PC-9 (cell line): ENCODE results near the gene PNPO. TPM values are rescaled to one million over a fixed set of nuclear protein-coding genes. Genes with fewer than 3 reads are reported as not detected.

Experiments
- BruUV-seq: library from RNA; stranded (reverse); fragments of 400-500 nt; replicated peaks from 2 replicates; lab custom pipeline; 2021; lab: Mats Ljungman, UMichigan
- CTCF ChIA-PET: fragments of 300-600 bp; sonication (Branson Sonifier 250); formaldehyde crosslinking; loops from one replicate; lab custom pipeline; 2022; ENCODE audit warnings: antibody characterized with exemption; lab: Charles Lee
- POLR2A ChIA-PET: fragments of 300-600 bp; sonication (Branson Sonifier 250); formaldehyde crosslinking; loops from one replicate; lab custom pipeline; 2022; ENCODE audit warnings: antibody characterized with exemption; ENCODE audit not compliant: unreplicated experiment; lab: Charles Lee
- DNase-seq, 2 experiments: peaks; one replicate each; pipeline versions ENCODE4 v3.0.0 to v3.0.0-alpha.2; 2015 to 2022; ENCODE audit warnings: mixed read lengths in 1 of 2
- H2AFZ ChIP-seq: fragments of 200-600 bp; sonication (generic); 2 replicates; pipeline ENCODE4 v1.8.1; 2017; ENCODE audit warnings: antibody characterized with exemption
- H3F3A ChIP-seq: fragments of 200-600 bp; sonication (generic); 2 replicates; pipeline ENCODE4 v1.8.1; 2017; ENCODE audit warnings: antibody characterized with exemption, mild to moderate bottlenecking, low read depth; ENCODE audit not compliant: insufficient read depth
- H3K27ac ChIP-seq: fragments of 200-600 bp; sonication (generic); 2 replicates; pipeline ENCODE4 v1.6.1; 2016; ENCODE audit warnings: mixed run types
- H3K27me3 ChIP-seq: fragments of 200-600 bp; sonication (generic); 2 replicates; pipeline ENCODE4 v1.6.1; 2016; ENCODE audit warnings: low read depth, mixed run types; ENCODE audit not compliant: insufficient read depth
- H3K36me3 ChIP-seq: fragments of 200-600 bp; sonication (generic); 2 replicates; pipeline ENCODE4 v1.6.1; 2016; ENCODE audit warnings: low read depth, mixed run types
- H3K4me1 ChIP-seq: fragments of 200-600 bp; sonication (generic); replicated peaks from 2 replicates; pipeline ENCODE4 v1.6.1; 2016; ENCODE audit warnings: mixed run types; ENCODE audit not compliant: insufficient read depth
- H3K4me2 ChIP-seq: fragments of 200-600 bp; sonication (generic); 2 replicates; pipeline ENCODE4 v1.6.1; 2017; ENCODE audit warnings: mixed run types
- H3K4me3 ChIP-seq: fragments of 200-600 bp; sonication (generic); 2 replicates; pipeline ENCODE4 v1.6.1; 2016; ENCODE audit warnings: mixed run types
- H3K79me2 ChIP-seq: fragments of 200-600 bp; sonication (generic); 2 replicates; pipeline ENCODE4 v1.6.1; 2017; ENCODE audit warnings: low read depth, mixed run types
- H3K9me2 ChIP-seq: fragments of 200-600 bp; sonication (generic); 2 replicates; pipeline ENCODE4 v1.8.1; 2017; ENCODE audit warnings: mild to moderate bottlenecking; ENCODE audit not compliant: insufficient read depth
- H3K9me3 ChIP-seq: fragments of 200-600 bp; sonication (generic); 2 replicates; pipeline ENCODE4 v1.8.1; 2016; ENCODE audit warnings: low read depth; ENCODE audit not compliant: insufficient read depth
- H4K20me1 ChIP-seq: fragments of 200-600 bp; sonication (generic); 2 replicates; pipeline ENCODE4 v1.8.1; 2017; ENCODE audit not compliant: insufficient read depth
- EZH2 ChIP-seq: fragments of 200-600 bp; sonication (generic); IDR thresholded peaks from 2 replicates; pipeline ENCODE4 v1.8.0; 2017; ENCODE audit warnings: antibody characterized with exemption, low read depth
- intact Hi-C: fragments of 100-400 bp; cut with micrococcal nuclease; formaldehyde crosslinking; loops from one replicate; pipeline ENCODE4 v1.10.0; 2022; ENCODE audit not compliant: unreplicated experiment
- total RNA-seq: library from RNA; stranded (reverse); gene quantifications from 2 replicates; pipeline ENCODE4 v1.2.3, GENCODE V29; 2021
- TF ChIP-seq, protein P1 (sequence below): fragments of 200-600 bp; sonication (generic); conservative IDR thresholded peaks from 2 replicates; pipeline ENCODE4 v1.6.1; 2017; ENCODE audit warnings: mixed run types, antibody characterized with exemption, mild to moderate bottlenecking, moderate library complexity

Gene PNPO
- total RNA-seq, 1 experiment from 2014 or later, result 40.2 TPM

- Histone ChIP-seq H3K36me3 (no peaks in the 10 kb centered on the region), H4K20me1 (peaks cover 5% of the 10 kb centered on the region; the same call in 1 of the 2 replicates), H3K4me3 (no peak overlapping the region), H3K4me1 (no peaks in the 10 kb centered on the region), H3F3A (0 out of 2 replicates have a peak, but pooled peaks cover 8% of the 10 kb centered on the region), H3K79me2 (no peaks in the 10 kb centered on the region), H3K4me2 (no peak overlapping the region), H3K9me3 (no peaks in the 10 kb centered on the region), H2AFZ (no peak overlapping the region), H3K9me2 (no peaks in the 10 kb centered on the region), H3K27ac (no peak overlapping the region), H3K27me3 (no peaks in the 10 kb centered on the region)
- CTCF ChIA-PET, result no interaction called here
- TF ChIP-seq EZH2, result no peak
- TF ChIP-seq, protein P1, sequence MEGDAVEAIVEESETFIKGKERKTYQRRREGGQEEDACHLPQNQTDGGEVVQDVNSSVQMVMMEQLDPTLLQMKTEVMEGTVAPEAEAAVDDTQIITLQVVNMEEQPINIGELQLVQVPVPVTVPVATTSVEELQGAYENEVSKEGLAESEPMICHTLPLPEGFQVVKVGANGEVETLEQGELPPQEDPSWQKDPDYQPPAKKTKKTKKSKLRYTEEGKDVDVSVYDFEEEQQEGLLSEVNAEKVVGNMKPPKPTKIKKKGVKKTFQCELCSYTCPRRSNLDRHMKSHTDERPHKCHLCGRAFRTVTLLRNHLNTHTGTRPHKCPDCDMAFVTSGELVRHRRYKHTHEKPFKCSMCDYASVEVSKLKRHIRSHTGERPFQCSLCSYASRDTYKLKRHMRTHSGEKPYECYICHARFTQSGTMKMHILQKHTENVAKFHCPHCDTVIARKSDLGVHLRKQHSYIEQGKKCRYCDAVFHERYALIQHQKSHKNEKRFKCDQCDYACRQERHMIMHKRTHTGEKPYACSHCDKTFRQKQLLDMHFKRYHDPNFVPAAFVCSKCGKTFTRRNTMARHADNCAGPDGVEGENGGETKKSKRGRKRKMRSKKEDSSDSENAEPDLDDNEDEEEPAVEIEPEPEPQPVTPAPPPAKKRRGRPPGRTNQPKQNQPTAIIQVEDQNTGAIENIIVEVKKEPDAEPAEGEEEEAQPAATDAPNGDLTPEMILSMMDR, result no peak
- no peak for DNase-seq
- TSS peak; percentile 20 for BruUV-seq
- POLR2A ChIA-PET, result no interaction called here
- intact Hi-C loops, result no loop called here
These were observed 24.7 kb upstream of the PNPO start for GRCh38 chr17:47916489-47917208.

DNA sequence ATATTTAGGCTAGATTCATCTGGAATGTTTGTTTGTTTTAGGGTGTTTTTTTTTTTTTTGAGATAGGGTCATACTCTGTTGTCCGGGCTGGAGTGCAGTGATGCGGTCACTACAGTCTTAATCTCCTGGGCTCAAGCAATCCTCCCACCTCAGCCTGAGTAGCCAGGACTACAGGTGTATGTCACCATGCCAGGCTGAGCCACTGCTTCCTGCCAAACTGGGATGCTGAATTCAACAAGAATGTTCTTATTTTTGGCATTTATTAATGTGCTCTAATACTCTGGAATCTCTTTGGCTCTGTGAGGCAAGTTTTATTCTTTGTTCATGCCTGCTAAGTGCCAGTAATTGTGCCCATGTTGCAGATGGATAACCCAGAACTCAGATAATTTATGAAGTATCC is 23.8 kb upstream of the PNPO start:
- no peak for DNase-seq
- no peaks in the 10 kb centered on the region for H3K79me2 ChIP-seq
- no peaks in the 10 kb centered on the region for H3K9me2 ChIP-seq
- H3K9me3 ChIP-seq, result no peaks in the 10 kb centered on the region
- H3K4me1 ChIP-seq, result no peaks in the 10 kb centered on the region
- no peaks in the 10 kb centered on the region for H3K27me3 ChIP-seq
- TF ChIP-seq, protein P1, result no peak
- no peak for TF ChIP-seq EZH2
- H2AFZ ChIP-seq, result no peak overlapping the region
- no TSS peak for BruUV-seq
- H3K4me3 ChIP-seq, result no peak overlapping the region
- no peaks in the 10 kb centered on the region; the same call in 1 of the 2 replicates for H4K20me1 ChIP-seq
- no peaks in the 10 kb centered on the region for H3K36me3 ChIP-seq
- H3K4me2 ChIP-seq, result no peak overlapping the region
- H3K27ac ChIP-seq, result no peak overlapping the region
- H3F3A ChIP-seq, result 0 out of 2 replicates have a peak, but pooled peaks cover 8% of the 10 kb centered on the region
- CTCF ChIA-PET, result no interaction called here
- intact Hi-C loops, result no loop called here
- POLR2A ChIA-PET, result no interaction called here

DNA sequence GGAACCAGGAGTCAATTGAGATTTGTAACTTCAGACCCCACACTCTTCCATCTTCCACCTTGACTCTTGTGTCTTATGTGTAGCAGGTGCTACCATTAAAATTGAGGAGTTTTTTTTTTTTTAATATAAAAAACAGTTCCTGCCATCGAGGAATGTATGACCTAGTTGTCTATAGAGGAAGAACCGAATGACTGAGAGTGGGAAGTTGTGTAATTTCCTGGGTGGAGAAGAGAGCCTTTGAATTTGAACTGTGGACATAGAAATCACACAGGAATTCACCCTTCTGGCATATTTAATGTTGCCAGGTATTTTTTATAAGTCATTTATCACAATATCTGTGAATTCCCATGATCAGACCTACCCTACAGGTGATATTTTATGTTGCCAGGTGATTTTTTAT is 23.4 kb upstream of the PNPO start:
- Histone ChIP-seq H4K20me1 (no peaks in the 10 kb centered on the region; the same call in 1 of the 2 replicates), H3K36me3 (no peaks in the 10 kb centered on the region), H3K79me2 (no peaks in the 10 kb centered on the region), H3K27ac (no peak overlapping the region), H3K27me3 (no peaks in the 10 kb centered on the region), H3K4me2 (no peak overlapping the region), H3K9me3 (no peaks in the 10 kb centered on the region), H3K9me2 (no peaks in the 10 kb centered on the region), H2AFZ (no peak overlapping the region), H3F3A (0 out of 2 replicates have a peak, but pooled peaks cover 8% of the 10 kb centered on the region), H3K4me1 (no peaks in the 10 kb centered on the region), H3K4me3 (no peak overlapping the region)
- DNase-seq, result no peak
- intact Hi-C loops, result no loop called here
- ChIA-PET CTCF (no interaction called here), POLR2A (no interaction called here)
- BruUV-seq, result no TSS peak
- TF ChIP-seq, protein P1, result no peak
- no peak for TF ChIP-seq EZH2
